Smooth muscle cell (in vitro differentiated cells): ENCODE data around the gene ZDHHC13. TPM values are rescaled to one million over a fixed set of nuclear protein-coding genes. Genes with fewer than 3 reads are reported as not detected.

Experiments used
- DNase-seq: peaks from one replicate; lab custom pipeline; 2025; ENCODE audit not compliant: unreplicated experiment; lab: John Stamatoyannopoulos, UW
- H2AFZ ChIP-seq: fragments of 200-600 bp; sonication (generic); 2 replicates; pipeline ENCODE4 v1.6.0; 2016; ENCODE audit warnings: antibody characterized with exemption, low read depth, mild to moderate bottlenecking
- H3F3A ChIP-seq: fragments of 200-600 bp; sonication (generic); 2 replicates; pipeline ENCODE4 v1.6.0; 2017; ENCODE audit warnings: antibody characterized with exemption, low read depth
- H3K27ac ChIP-seq: fragments of 200-600 bp; sonication (generic); 2 replicates; pipeline ENCODE4 v1.5.1; 2016; ENCODE audit warnings: low read depth, mild to moderate bottlenecking
- H3K27me3 ChIP-seq: fragments of 200-600 bp; sonication (generic); 2 replicates; pipeline ENCODE4 v1.6.1; 2016; ENCODE audit warnings: low read depth, mild to moderate bottlenecking
- H3K36me3 ChIP-seq: fragments of 200-600 bp; sonication (generic); 2 replicates; pipeline ENCODE4 v1.5.1; 2016; ENCODE audit warnings: low read depth
- H3K4me1 ChIP-seq: fragments of 200-600 bp; sonication (generic); 2 replicates; pipeline ENCODE4 v1.5.1; 2016; ENCODE audit warnings: low read depth
- H3K4me2 ChIP-seq: fragments of 200-600 bp; sonication (generic); 2 replicates; pipeline ENCODE4 v1.6.0; 2016; ENCODE audit warnings: mild to moderate bottlenecking
- H3K4me3 ChIP-seq: fragments of 200-600 bp; sonication (generic); 2 replicates; pipeline ENCODE4 v1.5.1; 2016; ENCODE audit warnings: mild to moderate bottlenecking
- H3K79me2 ChIP-seq: fragments of 200-600 bp; sonication (generic); 2 replicates; pipeline ENCODE4 v1.6.0; 2016; ENCODE audit warnings: low read depth, mild to moderate bottlenecking
- H3K9ac ChIP-seq: fragments of 200-600 bp; sonication (generic); 2 replicates; pipeline ENCODE4 v1.6.0; 2016; ENCODE audit warnings: low read depth
- H3K9me3 ChIP-seq: fragments of 200-600 bp; sonication (generic); replicated peaks from 2 replicates; pipeline ENCODE4 v1.5.1; 2016; ENCODE audit warnings: low read depth
- H4K20me1 ChIP-seq: fragments of 200-600 bp; sonication (generic); 2 replicates; pipeline ENCODE4 v1.6.0; 2016; ENCODE audit warnings: low read depth
- WGBS: methylation state at CpG from one replicate; pipeline ENCODE4 v1.1.7; 2016; ENCODE audit warnings: low lambda C conversion rate; 5-methylcytosine and 5-hydroxymethylcytosine counted together
- polyA plus RNA-seq: library from polyadenylated mRNA; unstranded; fragments of >200 nt; fragmentation: Nextera tagmentation; extraction: Ambion mirVana; gene quantifications from 2 replicates; pipeline ENCODE4 v1.2.1, GENCODE V29; 2016
- total RNA-seq: library from RNA; depleted of rRNA; stranded (reverse); fragments of >200 nt; gene quantifications from 2 replicates; pipeline ENCODE4 v1.2.3, GENCODE V29; 2014
- TF ChIP-seq, protein P1 (sequence below): fragments of 200-600 bp; sonication (generic); IDR thresholded peaks from 2 replicates; pipeline ENCODE4 v1.5.1; 2017; ENCODE audit warnings: borderline replicate concordance, mild to moderate bottlenecking, antibody characterized with exemption; ENCODE audit not compliant: insufficient read depth, poor library complexity, severe bottlenecking

The ZDHHC13 gene
- total and polyA plus RNA-seq, 2 experiments from 2014 or later = 12.8 to 17.3 TPM

GRCh38 chr11:19216709-19217374 lies 99.9 kb downstream of the ZDHHC13 start:
- Histone ChIP-seq H3K27ac (no peak overlapping the region), H3K4me2 (no peak overlapping the region), H3F3A (no peaks in the 10 kb centered on the region), H3K4me3 (no peak overlapping the region), H3K9ac (no peak overlapping the region), H3K9me3 (no peaks in the 10 kb centered on the region), H3K79me2 (no peaks in the 10 kb centered on the region), H3K36me3 (no peaks in the 10 kb centered on the region), H3K4me1 (no peaks in the 10 kb centered on the region), H2AFZ (no peak overlapping the region), H4K20me1 (no peaks in the 10 kb centered on the region), H3K27me3 (peaks cover 10% of the 10 kb centered on the region)
- TF ChIP-seq, protein P1, sequence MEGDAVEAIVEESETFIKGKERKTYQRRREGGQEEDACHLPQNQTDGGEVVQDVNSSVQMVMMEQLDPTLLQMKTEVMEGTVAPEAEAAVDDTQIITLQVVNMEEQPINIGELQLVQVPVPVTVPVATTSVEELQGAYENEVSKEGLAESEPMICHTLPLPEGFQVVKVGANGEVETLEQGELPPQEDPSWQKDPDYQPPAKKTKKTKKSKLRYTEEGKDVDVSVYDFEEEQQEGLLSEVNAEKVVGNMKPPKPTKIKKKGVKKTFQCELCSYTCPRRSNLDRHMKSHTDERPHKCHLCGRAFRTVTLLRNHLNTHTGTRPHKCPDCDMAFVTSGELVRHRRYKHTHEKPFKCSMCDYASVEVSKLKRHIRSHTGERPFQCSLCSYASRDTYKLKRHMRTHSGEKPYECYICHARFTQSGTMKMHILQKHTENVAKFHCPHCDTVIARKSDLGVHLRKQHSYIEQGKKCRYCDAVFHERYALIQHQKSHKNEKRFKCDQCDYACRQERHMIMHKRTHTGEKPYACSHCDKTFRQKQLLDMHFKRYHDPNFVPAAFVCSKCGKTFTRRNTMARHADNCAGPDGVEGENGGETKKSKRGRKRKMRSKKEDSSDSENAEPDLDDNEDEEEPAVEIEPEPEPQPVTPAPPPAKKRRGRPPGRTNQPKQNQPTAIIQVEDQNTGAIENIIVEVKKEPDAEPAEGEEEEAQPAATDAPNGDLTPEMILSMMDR = no peak
- WGBS = 53% methylated on average over 3 of the region's 3 CpGs
- no peak for DNase-seq

GRCh38 chr11:19218216-19218615 lies 101.2 kb downstream of the ZDHHC13 start:
- Histone ChIP-seq H3K36me3 (no peaks in the 10 kb centered on the region), H3K27me3 (peaks cover 10% of the 10 kb centered on the region), H3K4me2 (no peak overlapping the region), H3K79me2 (no peaks in the 10 kb centered on the region), H4K20me1 (no peaks in the 10 kb centered on the region), H3K9me3 (no peaks in the 10 kb centered on the region), H3F3A (no peaks in the 10 kb centered on the region), H3K4me1 (no peaks in the 10 kb centered on the region), H3K4me3 (no peak overlapping the region), H3K27ac (no peak overlapping the region), H2AFZ (no peak overlapping the region), H3K9ac (no peak overlapping the region)
- no peak for DNase-seq
- WGBS = 97% methylated on average over 3 of the region's 3 CpGs
- TF ChIP-seq, protein P1 = no peak

- H4K20me1 ChIP-seq = no peaks in the 10 kb centered on the region
- no peaks in the 10 kb centered on the region for H3K79me2 ChIP-seq
- no peak overlapping the region for H3K9ac ChIP-seq
- DNase-seq = no peak
- peaks cover 4% of the 10 kb centered on the region for H3K27me3 ChIP-seq
- H3K9me3 ChIP-seq = no peaks in the 10 kb centered on the region
- no peak overlapping the region for H3K27ac ChIP-seq
- 93% methylated on average over 15 of the region's 15 CpGs for WGBS
- TF ChIP-seq, protein P1 = no peak
- H2AFZ ChIP-seq = no peak overlapping the region
- H3K4me2 ChIP-seq = no peak overlapping the region
- no peaks in the 10 kb centered on the region for H3K4me1 ChIP-seq
- H3K36me3 ChIP-seq = no peaks in the 10 kb centered on the region
- H3F3A ChIP-seq = no peaks in the 10 kb centered on the region
- no peak overlapping the region for H3K4me3 ChIP-seq
These were observed 102.0 kb downstream of the ZDHHC13 start for GRCh38 chr11:19218786-19219460.
